ENCODE results near the gene RIPOR3.
"Not testable (repeated sequence)": the region's sequence is repeated elsewhere in the genome, so short reads cannot be mapped to it uniquely, and the experiment has no call there.

The RIPOR3 gene

DNA sequence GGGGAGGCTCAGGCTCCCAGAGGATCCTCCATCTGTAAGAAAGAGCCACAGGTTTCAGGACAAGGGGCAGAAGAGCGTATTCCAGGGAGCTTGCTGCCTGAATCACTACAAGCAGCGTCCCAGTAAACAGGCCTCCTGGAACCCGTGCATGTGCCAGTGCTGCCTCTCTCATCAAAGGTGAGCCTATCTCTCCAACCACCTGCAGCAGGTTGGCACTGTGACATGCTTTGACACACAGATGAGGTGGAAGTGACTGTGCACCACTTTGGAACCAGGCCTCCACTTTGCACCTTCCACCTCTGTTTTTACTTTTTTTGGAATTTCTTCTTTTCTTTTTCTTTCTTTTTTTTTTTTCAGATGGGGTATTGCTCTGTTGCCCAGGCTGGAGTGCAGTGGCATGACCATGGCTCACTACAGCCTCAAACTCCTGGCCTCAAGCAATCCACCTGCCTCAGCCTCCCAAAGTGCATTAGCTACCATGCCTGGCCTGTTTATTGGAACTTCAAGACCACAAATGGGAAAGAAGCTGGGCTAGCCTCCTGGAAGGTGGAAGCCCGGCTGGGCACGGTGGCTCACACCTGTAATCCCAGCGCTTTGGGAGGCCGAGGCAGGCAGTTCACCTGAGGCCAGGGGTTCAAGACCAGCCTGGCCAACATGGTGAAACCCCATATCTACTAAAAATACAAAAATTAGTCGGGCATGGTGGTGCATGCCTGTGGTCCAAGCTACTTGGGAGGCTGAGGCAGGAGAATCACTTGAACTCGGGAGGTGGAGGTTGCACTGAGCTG is 12.5 kb upstream of the RIPOR3 start:
- DNase-seq (ENCODE audit: low read depth in 4 of 4, low spot score in 1 of 4): not testable (repeated sequence)

GRCh38 chr20:50701041-50701963 is 10.0 kb upstream of the RIPOR3 start:
- no peak for DNase-seq (ENCODE audit: low read depth in 4 of 4, low spot score in 1 of 4)

DNA sequence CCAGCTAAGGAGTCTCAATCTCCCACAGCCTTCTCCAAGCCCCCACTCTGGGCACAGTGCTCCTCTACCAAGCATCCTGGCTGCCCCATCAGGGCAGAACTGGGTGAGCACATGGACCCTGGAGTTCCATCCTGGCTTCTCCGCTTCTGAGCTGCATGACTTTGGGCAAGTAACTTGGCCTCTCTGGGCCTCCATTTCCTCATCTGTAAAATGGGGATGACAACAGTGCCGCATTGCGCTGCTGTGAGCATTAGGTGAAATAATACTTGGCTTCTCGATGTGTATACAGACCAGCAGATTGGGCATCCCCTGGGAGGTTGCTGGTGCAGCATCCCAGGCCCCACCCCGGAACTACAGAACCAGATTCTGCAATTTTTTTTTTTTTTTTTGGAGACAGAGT is 8.3 kb upstream of the RIPOR3 start:
- DNase-seq (ENCODE audit: low read depth in 4 of 4, low spot score in 1 of 4): no peak

DNA sequence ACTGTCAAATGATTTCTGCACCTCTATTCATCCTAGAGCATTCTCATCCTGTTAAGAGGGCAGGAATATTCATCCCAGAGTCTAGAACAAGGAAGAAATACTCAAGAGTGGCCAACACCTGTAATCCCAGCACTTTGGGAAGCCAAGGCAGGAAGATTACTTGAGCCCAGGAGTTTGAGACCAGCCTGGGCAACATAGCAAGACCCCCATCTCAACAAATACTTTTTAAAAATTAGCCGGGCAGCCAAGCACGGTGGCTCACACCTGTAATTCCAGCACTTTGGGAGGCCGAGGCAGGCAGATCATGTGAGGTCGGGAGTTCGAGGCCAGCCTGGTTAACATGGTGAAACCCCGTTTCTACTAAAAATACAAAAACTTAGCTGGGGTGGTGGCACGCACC is 6.9 kb upstream of the RIPOR3 start:
- DNase-seq (ENCODE audit: low read depth in 4 of 4, low spot score in 1 of 4): not testable (repeated sequence)

DNA sequence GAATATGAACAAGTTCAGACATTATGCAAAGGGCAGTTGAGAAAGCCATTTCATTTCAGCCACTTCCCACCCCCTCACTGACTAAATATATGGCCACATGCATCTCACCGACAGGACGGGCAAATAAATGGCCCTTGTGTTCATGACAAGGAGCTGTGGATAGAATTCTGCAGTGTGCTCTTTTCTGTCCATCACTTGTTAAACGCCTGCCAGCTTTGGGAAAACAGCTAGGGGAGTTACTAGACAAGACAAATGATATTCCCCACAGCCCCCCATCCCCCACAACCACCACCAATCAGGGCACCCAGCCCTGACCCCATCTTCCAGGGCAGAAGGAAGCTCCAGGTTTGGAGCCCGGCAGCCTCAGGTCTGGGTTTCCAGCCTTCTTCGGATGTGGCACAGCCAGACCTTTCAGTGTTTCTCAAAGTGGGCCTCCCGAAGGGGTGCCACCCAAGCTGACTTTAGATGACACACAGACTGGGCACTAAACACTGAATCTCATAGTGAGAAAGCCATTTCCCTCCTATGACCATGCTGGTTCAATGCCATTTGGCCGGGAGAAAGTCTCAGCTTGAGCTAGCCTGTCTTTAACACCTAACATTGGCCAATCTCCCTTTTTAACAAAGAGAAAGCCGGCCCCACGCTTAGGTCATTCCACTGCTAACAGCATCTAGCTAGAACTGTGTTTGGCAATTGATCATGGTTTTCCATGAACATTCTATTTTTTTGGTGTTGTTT is 4.0 kb upstream of the RIPOR3 start:
- DNase-seq (ENCODE audit: low read depth in 4 of 4, low spot score in 1 of 4): no peak

DNA sequence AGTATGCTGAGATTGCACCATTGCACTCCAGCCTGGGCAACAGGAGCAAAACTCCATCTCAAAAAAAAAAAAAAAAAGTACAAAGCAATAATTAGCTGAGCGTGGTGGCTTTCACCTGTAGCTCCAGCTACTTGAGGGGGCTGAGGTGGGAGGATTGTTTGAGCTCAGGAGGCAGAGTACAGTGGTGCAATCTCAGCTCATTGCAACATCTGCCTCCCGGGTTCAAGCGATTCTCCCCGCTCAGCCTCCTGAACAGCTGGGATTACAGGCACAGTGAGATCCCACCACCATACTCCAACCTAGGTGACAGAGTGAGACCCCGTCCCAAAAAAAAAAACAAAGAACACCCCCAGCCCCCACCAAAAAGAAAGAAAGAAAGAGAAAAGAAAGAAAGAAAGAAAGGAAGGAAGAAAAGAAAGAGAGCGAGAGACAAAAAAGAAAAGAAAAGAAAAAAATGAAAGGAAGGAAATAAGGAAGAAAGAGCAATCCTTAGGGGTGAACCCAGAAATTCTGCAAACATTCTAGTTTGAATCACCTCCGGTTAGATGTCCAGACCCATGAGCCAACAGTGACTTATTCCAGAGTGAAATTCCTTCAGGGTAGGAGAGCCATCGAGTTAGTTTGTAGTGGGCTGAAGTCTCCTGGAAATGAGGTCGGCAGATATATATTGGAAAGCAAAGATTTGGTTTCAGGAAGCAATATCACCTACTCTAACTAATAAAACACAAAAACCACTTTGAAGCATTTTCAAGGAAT is 3.2 kb upstream of the RIPOR3 start:
- DNase-seq (ENCODE audit: low read depth in 4 of 4, low spot score in 1 of 4): no peak

DNA sequence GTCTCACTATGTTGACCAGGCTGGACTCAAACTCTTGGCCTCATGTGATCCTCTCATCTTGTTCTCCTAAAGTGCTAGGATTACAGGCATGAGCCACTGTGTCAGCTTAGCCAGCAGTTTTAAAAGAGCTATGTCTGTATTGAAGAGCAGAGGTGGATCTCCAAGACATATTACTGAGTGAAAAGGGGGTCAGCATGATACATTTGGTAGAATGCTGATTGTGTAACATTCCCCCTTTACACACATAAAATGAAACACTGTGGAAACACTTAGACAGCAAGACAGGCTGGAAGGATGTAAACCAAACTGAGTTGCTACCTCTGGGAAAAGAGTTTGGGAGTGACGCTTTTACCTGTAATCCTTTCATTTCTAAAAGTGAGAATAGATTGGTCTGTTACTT is 1.7 kb upstream of the RIPOR3 start:
- no peak for DNase-seq (ENCODE audit: low read depth in 4 of 4, low spot score in 1 of 4)

GRCh38 chr20:50692552-50692933 is 1.2 kb upstream of the RIPOR3 start:
- DNase-seq (ENCODE audit: low read depth in 4 of 4, low spot score in 1 of 4): no peak

DNA sequence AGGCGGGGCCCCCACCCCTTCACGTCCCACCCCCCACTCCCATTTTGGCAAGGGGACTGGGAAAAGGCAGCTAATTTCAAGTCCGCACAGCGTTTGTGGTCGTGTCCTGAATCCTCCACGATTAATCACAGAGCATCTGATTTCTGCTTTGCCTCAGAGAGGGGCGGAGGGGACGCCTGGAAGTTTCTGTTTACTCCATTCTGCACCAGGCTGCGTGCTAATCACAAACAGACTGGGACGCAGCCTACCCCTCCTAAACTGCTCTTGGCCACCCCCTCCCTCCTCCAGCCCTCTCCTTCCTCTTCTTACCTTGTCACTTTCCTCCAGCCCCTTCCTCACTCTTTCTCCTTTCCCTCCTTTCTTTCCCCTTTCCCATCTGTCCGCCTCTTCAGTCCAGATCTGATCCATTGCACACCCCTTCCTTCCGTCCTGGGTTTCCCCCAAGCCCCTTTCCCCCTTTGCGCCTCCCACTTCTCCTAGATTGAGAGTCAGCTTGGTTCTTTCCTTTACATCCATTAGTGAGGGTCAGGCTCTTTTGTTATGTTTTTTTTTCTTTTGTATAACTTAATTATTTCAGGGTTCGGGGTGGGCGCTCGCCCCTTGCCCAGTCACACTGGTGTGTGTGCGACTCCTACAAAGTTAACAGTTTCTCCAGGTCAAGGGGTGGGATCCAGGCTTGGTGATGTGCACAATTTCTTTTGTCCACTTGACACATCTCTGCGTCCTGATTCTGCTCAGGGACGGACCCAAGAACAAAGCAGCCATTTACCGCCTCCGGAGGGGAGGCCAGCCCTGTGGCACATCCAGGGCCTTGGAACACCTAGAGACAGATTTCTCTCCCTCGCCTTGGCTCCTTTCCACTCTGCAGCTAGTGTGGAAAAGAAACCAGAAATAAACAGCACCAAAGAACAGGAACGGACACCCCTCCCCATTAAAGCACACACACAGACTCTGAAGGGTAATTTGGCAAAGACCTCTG is 520 bp upstream of the RIPOR3 start:
- no peak for DNase-seq (ENCODE audit: low read depth in 4 of 4, low spot score in 1 of 4)

GRCh38 chr20:50689864-50690649 is 1.3 kb downstream of the RIPOR3 start:
- no peak for DNase-seq (ENCODE audit: low read depth in 4 of 4, low spot score in 1 of 4)

GRCh38 chr20:50688256-50688975 is 2.9 kb downstream of the RIPOR3 start:
- DNase-seq (ENCODE audit: low read depth in 4 of 4, low spot score in 1 of 4): no peak

DNA sequence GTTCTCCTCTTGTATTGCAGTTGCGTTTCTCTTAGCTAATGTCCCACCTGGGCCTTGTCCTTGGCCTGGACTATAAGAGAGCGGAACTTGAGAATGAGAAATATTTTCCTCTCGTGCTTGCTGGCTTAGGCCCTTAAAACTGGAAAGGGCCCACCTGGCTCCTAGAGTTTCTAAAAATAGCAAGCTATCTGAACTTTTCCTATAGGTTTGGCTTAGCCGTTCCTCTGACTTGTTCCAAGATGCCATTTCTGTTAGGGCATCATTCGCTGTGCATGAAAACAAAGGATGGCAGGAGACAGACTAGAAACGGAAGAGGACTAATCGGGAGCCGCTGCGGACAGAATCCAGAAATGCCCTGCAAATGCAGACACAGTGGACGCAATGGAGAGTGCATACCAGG is 4.5 kb downstream of the RIPOR3 start:
- DNase-seq (ENCODE audit: low read depth in 4 of 4, low spot score in 1 of 4): no peak

GRCh38 chr20:50683570-50683969 is 7.8 kb downstream of the RIPOR3 start:
- DNase-seq (ENCODE audit: low read depth in 4 of 4, low spot score in 1 of 4): no peak

GRCh38 chr20:50682947-50683530 is 8.3 kb downstream of the RIPOR3 start:
- no peak for DNase-seq (ENCODE audit: low read depth in 4 of 4, low spot score in 1 of 4)

DNA sequence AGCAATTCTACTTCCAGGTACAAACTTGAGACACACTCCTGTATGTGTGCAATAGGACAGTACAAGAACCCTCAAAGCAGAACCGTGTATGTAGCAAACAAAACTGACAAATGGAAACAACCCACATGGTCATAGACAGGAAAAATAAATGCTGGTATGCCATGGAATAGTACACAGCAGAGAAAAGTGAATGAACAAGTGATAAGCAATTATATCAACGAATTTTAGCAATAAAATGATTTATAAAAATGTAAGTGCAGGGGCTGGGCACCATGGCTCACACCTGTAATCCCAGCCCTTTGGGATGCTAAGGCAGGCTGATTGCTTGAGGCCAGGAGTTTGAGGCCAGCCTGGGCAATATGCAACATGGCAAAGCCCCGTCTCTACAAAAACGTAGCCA is 9.3 kb downstream of the RIPOR3 start:
- DNase-seq (ENCODE audit: low read depth in 4 of 4, low spot score in 1 of 4): no peak

DNA sequence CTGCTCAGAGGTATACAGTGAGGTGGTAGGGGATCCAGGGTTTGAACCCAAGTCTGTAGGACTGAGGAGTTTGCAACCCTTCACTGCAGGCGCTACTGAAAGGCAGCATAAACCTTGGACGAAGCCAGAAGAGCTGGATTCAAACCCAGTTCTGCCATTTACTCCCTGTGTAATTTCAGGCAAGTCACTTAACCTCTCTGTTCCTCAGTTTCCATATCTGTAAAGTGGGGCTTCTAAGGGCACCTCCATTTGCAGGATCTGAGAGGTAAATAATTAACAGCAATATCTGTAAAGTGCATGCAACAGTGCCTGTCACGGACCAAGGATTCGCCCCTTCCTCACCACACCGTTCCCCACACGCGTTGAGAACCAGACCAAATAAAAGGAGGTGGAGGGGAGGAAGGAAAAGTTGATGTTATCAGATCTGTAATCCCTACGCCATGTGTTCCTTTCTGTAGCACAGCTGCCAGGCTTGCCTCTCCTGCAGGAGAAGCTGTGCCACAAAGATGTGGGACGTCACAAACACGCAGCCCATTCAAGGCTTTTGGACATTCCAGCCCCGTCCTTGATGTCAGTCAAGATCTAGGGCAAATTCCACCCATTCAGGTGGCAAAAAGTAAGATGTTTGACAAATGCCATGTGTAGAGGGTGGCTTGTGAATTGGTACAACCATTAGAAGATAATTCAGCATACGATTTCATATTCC is 9.8 kb downstream of the RIPOR3 start:
- DNase-seq (ENCODE audit: low read depth in 4 of 4, low spot score in 1 of 4): no peak
